H9 (cell line): Measurements from ENCODE around the gene RAET1G. TPM values are rescaled to one million over a fixed set of nuclear protein-coding genes. Genes with fewer than 3 reads are reported as not detected.

ENCODE experiments used
- DNase-seq: peaks from one replicate; pipeline ENCODE4 v3.0.0-alpha.2; 2017
- H2AFZ ChIP-seq: one replicate; pipeline ENCODE4 v1.6.1; 2013; ENCODE audit warnings: mild to moderate bottlenecking, low read length, control low read depth, moderate library complexity
- H2AK5ac ChIP-seq: 2 replicates; pipeline ENCODE4 v1.6.1; 2013; ENCODE audit warnings: low read length, control low read depth, mixed read lengths; ENCODE audit not compliant: insufficient read length
- H2BK120ac ChIP-seq: one replicate; pipeline ENCODE4 v1.6.1; 2013; ENCODE audit warnings: low read depth, mild to moderate bottlenecking, low read length, control low read depth, inconsistent platforms; ENCODE audit not compliant: poor library complexity, severe bottlenecking
- H2BK12ac ChIP-seq: 2 replicates; pipeline ENCODE4 v1.6.1; 2013; ENCODE audit warnings: low read length, control low read depth, mixed read lengths, low read depth; ENCODE audit not compliant: insufficient read length
- H2BK15ac ChIP-seq: 2 replicates; pipeline ENCODE4 v1.6.1; 2013; ENCODE audit warnings: low read depth, low read length, control low read depth
- H2BK20ac ChIP-seq: one replicate; pipeline ENCODE4 v1.6.1; 2013; ENCODE audit warnings: low read depth, mild to moderate bottlenecking, low read length, control low read depth, inconsistent platforms; ENCODE audit not compliant: poor library complexity, severe bottlenecking
- H2BK5ac ChIP-seq: 2 replicates; pipeline ENCODE4 v1.6.1; 2013; ENCODE audit warnings: low read length, control low read depth, mixed read lengths; ENCODE audit not compliant: insufficient read length
- H3K14ac ChIP-seq: 2 replicates; pipeline ENCODE4 v1.6.1; 2013; ENCODE audit warnings: low read length, control low read depth; ENCODE audit not compliant: insufficient read depth
- H3K18ac ChIP-seq: 2 replicates; pipeline ENCODE4 v1.6.1; 2013; ENCODE audit warnings: low read depth, mild to moderate bottlenecking, mixed read lengths, low read length, control low read depth; ENCODE audit not compliant: insufficient read length
- H3K23ac ChIP-seq: 2 replicates; pipeline ENCODE4 v1.6.1; 2013; ENCODE audit warnings: low read length, control low read depth, mixed read lengths, low read depth; ENCODE audit not compliant: insufficient read length
- H3K23me2 ChIP-seq: 2 replicates; pipeline ENCODE4 v1.6.1; 2013; ENCODE audit warnings: low read depth, mild to moderate bottlenecking, mixed read lengths, low read length, control low read depth; ENCODE audit not compliant: insufficient read length, poor library complexity, severe bottlenecking
- H3K27ac ChIP-seq: 2 replicates; pipeline ENCODE4 v1.5.1; 2013; ENCODE audit warnings: low read length, control low read depth, mixed read lengths, low read depth; ENCODE audit not compliant: insufficient read length
- H3K27me3 ChIP-seq: 2 replicates; pipeline ENCODE4 v1.6.1; 2013; ENCODE audit warnings: low read length, control low read depth, inconsistent platforms; ENCODE audit not compliant: insufficient read depth
- H3K4ac ChIP-seq: 2 replicates; pipeline ENCODE4 v1.6.1; 2013; ENCODE audit warnings: low read depth, mild to moderate bottlenecking, control low read depth, inconsistent platforms, low read length, moderate library complexity
- H3K4me1 ChIP-seq: 2 replicates; pipeline ENCODE4 v1.6.1; 2013; ENCODE audit warnings: low read length, control low read depth, inconsistent platforms; ENCODE audit not compliant: insufficient read depth
- H3K4me2 ChIP-seq: 2 replicates; pipeline ENCODE4 v1.6.1; 2013; ENCODE audit warnings: low read length, control low read depth, mixed read lengths; ENCODE audit not compliant: insufficient read length, insufficient read depth
- H3K56ac ChIP-seq: 2 replicates; pipeline ENCODE4 v1.6.1; 2013; ENCODE audit warnings: low read depth, mild to moderate bottlenecking, mixed read lengths, low read length, control low read depth; ENCODE audit not compliant: insufficient read length
- H3K79me1 ChIP-seq: 2 replicates; pipeline ENCODE4 v1.6.1; 2013; ENCODE audit warnings: low read depth, mild to moderate bottlenecking, moderate library complexity, low read length, control low read depth, inconsistent platforms; ENCODE audit not compliant: insufficient read depth, poor library complexity, severe bottlenecking
- H3K79me2 ChIP-seq: 2 replicates; pipeline ENCODE4 v1.6.1; 2013; ENCODE audit warnings: low read length, control low read depth, inconsistent platforms; ENCODE audit not compliant: insufficient read depth
- H3K9ac ChIP-seq: 2 replicates; pipeline ENCODE4 v1.6.1; 2013; ENCODE audit warnings: low read length, control low read depth, mixed read lengths; ENCODE audit not compliant: insufficient read length; ENCODE audit errors: extremely low read depth
- H3K9me3 ChIP-seq: one replicate; pipeline ENCODE4 v1.6.1; 2013; ENCODE audit warnings: low read depth, low read length, inconsistent platforms; ENCODE audit not compliant: control insufficient read depth
- H3T11ph ChIP-seq: one replicate; pipeline ENCODE4 v1.6.1; 2013; ENCODE audit warnings: mild to moderate bottlenecking, low read length, control low read depth, inconsistent platforms
- H4K20me1 ChIP-seq: one replicate; pipeline ENCODE4 v1.6.1; 2013; ENCODE audit not compliant: control insufficient read depth, insufficient read length, insufficient read depth
- H4K5ac ChIP-seq: 2 replicates; pipeline ENCODE4 v1.6.1; 2013; ENCODE audit warnings: low read depth, mild to moderate bottlenecking, mixed read lengths, low read length, control low read depth; ENCODE audit not compliant: insufficient read length
- H4K8ac ChIP-seq: replicated peaks from 2 replicates; pipeline ENCODE4 v1.6.1; 2013; ENCODE audit warnings: low read length, control low read depth, mixed read lengths, low read depth; ENCODE audit not compliant: insufficient read length
- H4K91ac ChIP-seq: 2 replicates; pipeline ENCODE4 v1.6.1; 2013; ENCODE audit warnings: low read depth, mild to moderate bottlenecking, moderate library complexity, mixed read lengths, low read length, control low read depth; ENCODE audit not compliant: insufficient read length
- H3K27ac Mint-ChIP-seq, 3 experiments: 2 replicates in 2 of 3; 3 replicates in 1 of 3; pipeline ENCODE4 v1.8.0; 2020 to 2021; ENCODE audit warnings: mixed read lengths in 3 of 3, mild to moderate bottlenecking in 1 of 3, moderate library complexity in 1 of 3
- H3K27me3 Mint-ChIP-seq: 2 replicates; pipeline ENCODE4 v1.8.0; 2021; ENCODE audit warnings: low read depth, mild to moderate bottlenecking, moderate library complexity, mixed read lengths
- H3K36me3 Mint-ChIP-seq, 3 experiments: 2 replicates in 2 of 3; 3 replicates in 1 of 3; pipeline ENCODE4 v1.8.0; 2020 to 2021; ENCODE audit warnings: low read depth in 3 of 3, mixed read lengths in 3 of 3; ENCODE audit not compliant: insufficient read depth in 1 of 3
- H3K4me1 Mint-ChIP-seq, 2 experiments: 2 replicates each; pipeline ENCODE4 v1.8.0; 2020; ENCODE audit warnings: mixed read lengths in 2 of 2
- H3K4me3 Mint-ChIP-seq, 2 experiments: 2 replicates in 1 of 2; 3 replicates in 1 of 2; pipeline ENCODE4 v1.8.0; 2020 to 2021; ENCODE audit warnings: mild to moderate bottlenecking in 2 of 2, mixed read lengths in 2 of 2, moderate library complexity in 1 of 2
- H3K9me3 Mint-ChIP-seq, 2 experiments: 2 replicates in 1 of 2; 3 replicates in 1 of 2; pipeline ENCODE4 v1.8.0; 2020; ENCODE audit warnings: mild to moderate bottlenecking in 2 of 2, mixed read lengths in 2 of 2, moderate library complexity in 1 of 2
- CTCF ChIP-seq: fragments of 200-600 bp; sonication (generic); conservative IDR thresholded peaks from 3 replicates; pipeline ENCODE4 v1.8.0; 2021; ENCODE audit warnings: antibody characterized with exemption, mild to moderate bottlenecking
- WGBS: extraction: QIAGEN DNeasy Blood & Tissue Kit; methylation state at CpG from one replicate; pipeline ENCODE4 v1.1.7; 2013; ENCODE audit warnings: missing lambda C conversion rate, low lambda C conversion rate, mixed read lengths; ENCODE audit not compliant: insufficient read length; ENCODE audit errors: extremely low coverage; 5-methylcytosine and 5-hydroxymethylcytosine counted together
- total RNA-seq: library from RNA; stranded (reverse); gene quantifications from 2 replicates; pipeline ENCODE4 v1.2.1, GENCODE V29; 2021

The RAET1G gene
- total RNA-seq, 1 experiment from 2014 or later: not detected

DNA sequence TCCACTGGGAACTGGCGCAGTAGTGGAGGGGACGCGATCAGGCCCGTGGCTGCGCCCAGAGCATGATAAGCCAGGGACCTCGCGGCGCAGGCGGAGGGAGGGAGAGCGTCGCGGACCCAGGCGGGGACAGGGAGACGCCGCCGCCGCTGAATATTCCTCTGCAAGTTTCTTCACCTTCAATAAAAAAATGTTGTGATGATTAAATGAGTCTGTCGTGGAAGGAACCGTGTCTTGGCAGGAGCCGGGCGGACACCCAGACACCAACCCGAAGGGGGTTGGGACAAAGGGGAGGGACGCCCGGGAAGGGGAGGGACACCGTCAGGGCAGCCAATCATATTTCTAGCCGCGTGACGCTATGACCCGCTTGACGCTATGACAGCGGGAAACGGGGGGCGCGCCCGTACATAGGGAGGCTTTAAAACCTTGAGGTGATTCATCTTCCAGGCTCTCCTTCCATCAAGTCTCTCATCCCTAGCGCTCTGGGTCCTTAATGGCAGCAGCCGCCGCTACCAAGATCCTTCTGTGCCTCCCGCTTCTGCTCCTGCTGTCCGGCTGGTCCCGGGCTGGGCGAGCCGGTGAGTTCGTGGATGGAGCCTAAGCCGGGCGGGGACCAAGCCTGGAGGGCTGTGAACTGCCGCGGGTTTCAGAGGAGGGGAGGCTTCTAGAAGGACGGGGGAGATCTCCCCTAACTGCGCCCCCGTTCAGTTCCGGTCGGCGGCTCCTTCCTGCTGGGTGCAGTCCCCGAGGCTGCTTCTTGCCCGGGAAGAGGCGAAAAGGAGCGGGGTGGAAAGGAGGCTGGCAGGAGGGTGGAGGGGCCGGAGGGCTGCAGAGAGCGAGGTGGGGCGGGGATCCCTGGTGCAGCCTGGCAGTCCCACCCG is 18.9 kb upstream of the RAET1G start, which contains the start of gene ULBP2:
TSS of gene ULBP2 (plus strand) at position 432 of the 878 bp plus-strand sequence. CDS start at position 491, 59 bp downstream.
- peaks cover 0 to 4% (median 3%) of the 10 kb centered on the region in 3 experiments; a peak in 3 of 7 replicates for H3K36me3 Mint-ChIP-seq
- Histone ChIP-seq H3K56ac (no peak within 1 kb of the TSS), H4K91ac (no peak within 1 kb of the TSS), H4K8ac (no peak within 1 kb of the TSS), H3K23ac (no peak within 1 kb of the TSS), H3K9me3 (no peaks in the 10 kb centered on the region), H2BK12ac (no peak within 1 kb of the TSS), H2BK20ac (no peak within 1 kb of the TSS), H2AK5ac (no peak within 1 kb of the TSS), H3K18ac (no peak within 1 kb of the TSS), H3K4me1 (no peaks in the 10 kb centered on the region), H4K20me1 (no peaks in the 10 kb centered on the region), H3K4ac (no peak within 1 kb of the TSS), H4K5ac (no peak within 1 kb of the TSS), H3K27ac (no peak within 1 kb of the TSS), H3K79me2 (no peaks in the 10 kb centered on the region), H3K23me2 (peaks cover 20% of the 10 kb centered on the region), H3K9ac (no peak within 1 kb of the TSS), H2BK15ac (no peak within 1 kb of the TSS), H3K4me2 (peak within 1 kb of the TSS; percentile 60), H3K14ac (no peak within 1 kb of the TSS), H3K79me1 (no peaks in the 10 kb centered on the region), H3T11ph (no peak within 1 kb of the TSS), H2AFZ (no peak within 1 kb of the TSS), H2BK120ac (no peak within 1 kb of the TSS), H2BK5ac (no peak within 1 kb of the TSS), H3K27me3 (peaks cover 63% of the 10 kb centered on the region)
- DNase-seq: peak; percentile 83
- H3K4me3 Mint-ChIP-seq: peak within 1 kb of the TSS; percentile 71 to 88
- no CpG with 5 or more reads among the region's 62 CpGs for WGBS
- H3K4me1 Mint-ChIP-seq: peaks cover 12 to 14% of the 10 kb centered on the region in 2 experiments
- no peak for TF ChIP-seq CTCF
- peaks cover 95% of the 10 kb centered on the region for H3K27me3 Mint-ChIP-seq
- H3K9me3 Mint-ChIP-seq: peaks cover 0 to 9% of the 10 kb centered on the region in 2 experiments; a peak in 2 of 5 replicates
- no peak within 1 kb of the TSS for H3K27ac Mint-ChIP-seq
